ENCODE data around the gene AJM1.

The AJM1 gene

GRCh38 chr9:136803551-136804508 is 38.4 kb upstream of the AJM1 start:
- Mint-ChIP-seq H3K27ac (no peak overlapping the region), H3K27me3 (no peaks in the 10 kb centered on the region), H3K4me3 (no peak overlapping the region), H3K4me1 (ENCODE audit: low read depth in 2 of 2) (peaks cover 26 to 32% of the 10 kb centered on the region in 2 donors), H3K9me3 (no peaks in the 10 kb centered on the region), H3K36me3 (ENCODE audit: insufficient read depth) (peaks cover 9% of the 10 kb centered on the region)
- ATAC-seq (replicated peaks) (no peak), DNase-seq (no peak)

- H3K27me3 Mint-ChIP-seq = no peaks in the 10 kb centered on the region
- H3K4me1 Mint-ChIP-seq (ENCODE audit: low read depth in 2 of 2) = peaks cover 30 to 34% of the 10 kb centered on the region in 2 donors
- no peaks in the 10 kb centered on the region for H3K9me3 Mint-ChIP-seq
- no peak overlapping the region for H3K4me3 Mint-ChIP-seq
- peaks cover 9% of the 10 kb centered on the region for H3K36me3 Mint-ChIP-seq (ENCODE audit: insufficient read depth)
- ATAC-seq (replicated peaks) = no peak
- H3K27ac Mint-ChIP-seq = no peak overlapping the region
- DNase-seq = no peak
Measured at GRCh38 chr9:136804509-136805206, 37.6 kb upstream of the AJM1 start.

GRCh38 chr9:136805207-136805740 is 37.0 kb upstream of the AJM1 start:
- Mint-ChIP-seq H3K27me3 (no peaks in the 10 kb centered on the region), H3K27ac (peak overlapping the region in 1 of 2 donors; percentile 22), H3K4me3 (peak overlapping the region in 1 of 2 donors; percentile 24), H3K9me3 (no peaks in the 10 kb centered on the region), H3K36me3 (ENCODE audit: insufficient read depth) (peaks cover 13% of the 10 kb centered on the region), H3K4me1 (ENCODE audit: low read depth in 2 of 2) (peaks cover 28 to 36% of the 10 kb centered on the region in 2 donors)
- no peak for DNase-seq
- ATAC-seq (replicated peaks) = no peak

GRCh38 chr9:136806067-136806466 is 36.2 kb upstream of the AJM1 start:
- Mint-ChIP-seq H3K4me1 (ENCODE audit: low read depth in 2 of 2) (peaks cover 22 to 34% of the 10 kb centered on the region in 2 donors), H3K27me3 (no peaks in the 10 kb centered on the region), H3K9me3 (no peaks in the 10 kb centered on the region), H3K4me3 (peak overlapping the region; percentile 89), H3K36me3 (ENCODE audit: insufficient read depth) (peaks cover 17% of the 10 kb centered on the region), H3K27ac (peak overlapping the region in 1 of 2 donors; percentile 92)
- ATAC-seq (replicated peaks) (no peak), DNase-seq (no peak)

GRCh38 chr9:136806631-136807201 is 35.6 kb upstream of the AJM1 start:
- Mint-ChIP-seq H3K27ac (peak overlapping the region; percentile 92 to 93), H3K4me3 (peak overlapping the region; percentile 89), H3K4me1 (ENCODE audit: low read depth in 2 of 2) (peaks cover 19 to 31% of the 10 kb centered on the region in 2 donors), H3K9me3 (no peaks in the 10 kb centered on the region), H3K36me3 (ENCODE audit: insufficient read depth) (peaks cover 17% of the 10 kb centered on the region), H3K27me3 (no peaks in the 10 kb centered on the region)
- ATAC-seq (replicated peaks) (no peak), DNase-seq (no peak)

GRCh38 chr9:136807281-136808074 is 34.8 kb upstream of the AJM1 start, which contains the start of gene RABL6:
TSS of gene RABL6 (plus strand) at chr9:136807948. CDS start at chr9:136808197, 249 bp downstream.
- Mint-ChIP-seq H3K36me3 (ENCODE audit: insufficient read depth) (peaks cover 17% of the 10 kb centered on the region), H3K4me3 (peak within 1 kb of the TSS; percentile 89), H3K4me1 (ENCODE audit: low read depth in 2 of 2) (peaks cover 22 to 33% of the 10 kb centered on the region in 2 donors), H3K27me3 (no peaks in the 10 kb centered on the region), H3K27ac (peak within 1 kb of the TSS; percentile 92 to 93), H3K9me3 (no peaks in the 10 kb centered on the region)
- ATAC-seq (replicated peaks) = peak; percentile 83
- DNase-seq = peak; percentile 72 to 82 (median 79)

GRCh38 chr9:136808075-136808805 is 34.0 kb upstream of the AJM1 start:
- Mint-ChIP-seq H3K4me1 (ENCODE audit: low read depth in 2 of 2) (peaks cover 29 to 39% of the 10 kb centered on the region in 2 donors), H3K4me3 (peak overlapping the region; percentile 79 to 89), H3K36me3 (ENCODE audit: insufficient read depth) (peaks cover 21% of the 10 kb centered on the region), H3K9me3 (no peaks in the 10 kb centered on the region), H3K27ac (peak overlapping the region; percentile 25 to 73), H3K27me3 (no peaks in the 10 kb centered on the region)
- peak in 2 of 3 experiments; percentile 29 for DNase-seq
- peak; percentile 36 for ATAC-seq (replicated peaks)

GRCh38 chr9:136808806-136809158 is 33.5 kb upstream of the AJM1 start:
- ATAC-seq (replicated peaks) (no peak), DNase-seq (no peak)
- H3K4me3 Mint-ChIP-seq = peak overlapping the region; percentile 79 to 84
- peaks cover 21% of the 10 kb centered on the region for H3K36me3 Mint-ChIP-seq (ENCODE audit: insufficient read depth)
- H3K27me3 Mint-ChIP-seq = no peaks in the 10 kb centered on the region
- peaks cover 34 to 40% of the 10 kb centered on the region in 2 donors for H3K4me1 Mint-ChIP-seq (ENCODE audit: low read depth in 2 of 2)
- H3K9me3 Mint-ChIP-seq = no peaks in the 10 kb centered on the region
- peak overlapping the region; percentile 25 to 73 for H3K27ac Mint-ChIP-seq

GRCh38 chr9:136814725-136815421 is 27.4 kb upstream of the AJM1 start:
- Mint-ChIP-seq H3K36me3 (ENCODE audit: insufficient read depth) (peaks cover 21% of the 10 kb centered on the region), H3K27me3 (no peaks in the 10 kb centered on the region), H3K27ac (no peak overlapping the region), H3K4me3 (no peak overlapping the region), H3K9me3 (no peaks in the 10 kb centered on the region), H3K4me1 (ENCODE audit: low read depth in 2 of 2) (peaks cover 27 to 40% of the 10 kb centered on the region in 2 donors)
- no peak for DNase-seq
- ATAC-seq (replicated peaks) = no peak

- no peak for ATAC-seq (replicated peaks)
- H3K36me3 Mint-ChIP-seq (ENCODE audit: insufficient read depth) = peaks cover 16% of the 10 kb centered on the region
Measured at GRCh38 chr9:136815422-136815782, 26.9 kb upstream of the AJM1 start.

GRCh38 chr9:136820971-136821825 is 21.1 kb upstream of the AJM1 start:
- no peak overlapping the region for H3K27ac Mint-ChIP-seq
- H3K4me3 Mint-ChIP-seq = peak overlapping the region in 1 of 2 donors; percentile 49
- no peak for DNase-seq
- peaks cover 3 to 12% of the 10 kb centered on the region in 2 donors for H3K4me1 Mint-ChIP-seq (ENCODE audit: low read depth in 2 of 2)
- no peaks in the 10 kb centered on the region for H3K9me3 Mint-ChIP-seq
- peaks cover 33% of the 10 kb centered on the region for H3K36me3 Mint-ChIP-seq (ENCODE audit: insufficient read depth)
- no peaks in the 10 kb centered on the region for H3K27me3 Mint-ChIP-seq
- no peak for ATAC-seq (replicated peaks)

More at GRCh38 chr9:136815422-136815782, 26.9 kb upstream of the AJM1 start:
- H3K4me1 Mint-ChIP-seq (ENCODE audit: low read depth in 2 of 2) = peaks cover 24 to 36% of the 10 kb centered on the region in 2 donors
- no peak for DNase-seq
- no peaks in the 10 kb centered on the region for H3K9me3 Mint-ChIP-seq
- H3K27ac Mint-ChIP-seq = peak overlapping the region in 1 of 2 donors; percentile 20
- no peak overlapping the region for H3K4me3 Mint-ChIP-seq
- H3K27me3 Mint-ChIP-seq = no peaks in the 10 kb centered on the region
